NCI-H510A (cell line): ENCODE measurements around the gene THRB.

Experiments
- DNase-seq: peaks from one replicate; lab custom pipeline; 2025; lab: John Stamatoyannopoulos, UW

The THRB gene

GRCh38 chr3:24487325-24488262 lies 7.1 kb downstream of the THRB start:
- DNase-seq, result no peak

- no peak for DNase-seq
These were observed 9.1 kb downstream of the THRB start for GRCh38 chr3:24485511-24485910.

- no peak for DNase-seq
These were observed 10.8 kb downstream of the THRB start for GRCh38 chr3:24483873-24484272.

GRCh38 chr3:24482096-24482705 lies 12.4 kb downstream of the THRB start:
- no peak for DNase-seq

- no peak for DNase-seq
These were observed 13.5 kb downstream of the THRB start for GRCh38 chr3:24481193-24481592.

GRCh38 chr3:24480497-24480896 lies 14.2 kb downstream of the THRB start:
- no peak for DNase-seq

- DNase-seq, result no peak
These were observed 14.8 kb downstream of the THRB start for GRCh38 chr3:24479816-24480215.

- no peak for DNase-seq
These were observed 17.6 kb downstream of the THRB start for GRCh38 chr3:24476871-24477656.

- DNase-seq, result no peak
These were observed 18.7 kb downstream of the THRB start for GRCh38 chr3:24475925-24476324.

- DNase-seq, result no peak
These were observed 19.8 kb downstream of the THRB start for GRCh38 chr3:24474862-24475261.

GRCh38 chr3:24472358-24472757 lies 22.3 kb downstream of the THRB start:
- DNase-seq, result no peak

GRCh38 chr3:24471486-24471885 lies 23.2 kb downstream of the THRB start:
- DNase-seq, result no peak

GRCh38 chr3:24470277-24470676 lies 24.4 kb downstream of the THRB start:
- DNase-seq, result no peak

- DNase-seq, result no peak
These were observed 30.3 kb downstream of the THRB start for GRCh38 chr3:24464389-24464788.

- no peak for DNase-seq
These were observed 31.9 kb downstream of the THRB start for GRCh38 chr3:24462737-24463136.

- no peak for DNase-seq
These were observed 33.7 kb downstream of the THRB start for GRCh38 chr3:24460974-24461373.

GRCh38 chr3:24457719-24458118 lies 36.9 kb downstream of the THRB start:
- no peak for DNase-seq

GRCh38 chr3:24454856-24455255 lies 39.8 kb downstream of the THRB start:
- no peak for DNase-seq

- DNase-seq, result no peak
These were observed 40.3 kb downstream of the THRB start for GRCh38 chr3:24454393-24454792.

GRCh38 chr3:24451461-24452099 lies 43.1 kb downstream of the THRB start:
- no peak for DNase-seq

GRCh38 chr3:24450160-24450907 lies 44.3 kb downstream of the THRB start:
- no peak for DNase-seq
